GM19035 (cell line): ENCODE results near the gene TES.

Source experiments
- ATAC-seq: cut with Tn5 transposase; IDR thresholded peaks from one replicate; pipeline ENCODE4 v1.9.1; 2021; ENCODE audit not compliant: unreplicated experiment

TES gene

DNA sequence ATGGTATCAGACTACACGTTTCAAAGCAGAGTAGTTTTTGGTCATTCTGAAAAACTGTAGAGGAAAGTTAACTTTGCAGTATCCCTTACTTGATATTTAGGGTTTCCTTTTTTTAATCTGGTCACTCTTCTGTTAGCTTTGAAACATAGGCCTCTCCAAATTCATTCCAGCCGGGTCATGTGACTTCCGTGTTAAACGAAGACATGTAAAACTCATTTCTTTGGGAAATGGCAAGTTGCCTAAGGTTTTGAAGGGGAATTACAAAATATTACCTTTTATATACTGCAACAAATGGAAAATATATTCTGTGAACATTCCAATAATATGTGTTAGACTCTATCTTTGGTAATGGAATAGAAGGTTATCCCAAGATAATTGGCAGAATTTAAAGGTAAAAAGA is 9.5 kb downstream of the TES start:
- no peak for ATAC-seq

DNA sequence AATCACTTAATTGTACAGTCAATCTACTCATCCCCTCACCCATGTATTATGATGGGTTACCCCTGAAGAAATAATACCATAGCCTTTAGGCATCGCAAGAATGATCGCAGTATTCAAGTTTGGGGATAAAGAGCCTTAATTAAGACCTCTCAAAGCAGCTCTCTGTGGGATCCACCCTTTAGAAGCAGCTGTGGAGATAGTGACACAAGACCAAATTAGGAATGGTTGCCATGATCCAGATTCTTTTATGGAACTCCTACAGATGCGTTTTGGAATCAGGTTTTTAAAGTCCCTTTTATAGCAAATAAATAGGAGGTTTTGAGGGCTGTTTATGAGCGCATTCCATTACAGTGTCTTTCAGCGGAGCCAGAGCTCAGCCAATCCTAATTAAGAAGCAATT is 12.2 kb downstream of the TES start:
- ATAC-seq, result no peak

DNA sequence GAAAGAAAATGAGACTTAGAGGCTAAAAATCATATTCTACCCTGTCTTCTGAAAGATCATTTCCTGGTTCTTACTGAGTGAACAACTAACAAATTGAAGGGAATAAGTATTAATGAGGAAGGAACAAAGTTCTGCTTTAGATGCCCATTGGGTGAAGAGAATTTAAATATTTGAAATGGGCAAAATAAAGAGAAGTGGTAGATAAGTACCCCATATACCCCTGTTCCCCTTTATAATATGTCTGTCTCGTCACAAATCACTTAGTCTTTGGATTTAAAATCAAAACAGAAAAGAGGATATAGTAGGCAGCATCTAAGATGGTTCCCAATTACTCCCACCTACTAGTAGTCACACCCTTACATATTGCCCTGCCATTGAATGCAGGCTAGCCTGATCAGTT is 13.2 kb downstream of the TES start:
- ATAC-seq, result no peak

DNA sequence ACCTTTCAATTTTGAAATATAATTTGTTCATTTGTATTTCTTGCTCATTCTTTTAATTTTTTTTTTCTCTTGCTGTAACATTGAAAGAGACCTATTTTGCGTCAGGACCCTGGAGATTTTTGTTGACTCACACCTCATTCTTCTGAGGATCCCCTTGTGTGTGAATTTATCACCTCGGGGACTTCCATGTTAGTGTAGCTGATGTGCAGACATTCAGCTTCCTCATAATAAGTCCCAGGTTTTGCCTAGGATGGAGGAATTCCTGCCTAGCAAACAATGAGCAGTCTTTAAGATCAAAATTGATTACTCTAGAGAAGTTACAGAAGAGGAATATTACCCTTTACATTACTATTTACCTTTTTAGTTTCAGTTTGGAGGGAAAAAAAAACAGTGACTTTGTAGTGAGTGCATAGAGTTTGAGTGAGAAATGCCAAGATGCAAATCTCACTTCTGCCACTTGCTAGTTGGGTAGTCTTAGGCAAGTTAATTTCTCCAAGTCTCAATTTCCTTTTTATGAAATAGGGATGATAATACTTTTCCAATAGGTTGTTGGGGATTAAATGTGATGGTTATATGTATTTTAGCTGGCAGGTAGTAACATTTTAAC is 14.3 kb downstream of the TES start:
- ATAC-seq, result peak; percentile 56

DNA sequence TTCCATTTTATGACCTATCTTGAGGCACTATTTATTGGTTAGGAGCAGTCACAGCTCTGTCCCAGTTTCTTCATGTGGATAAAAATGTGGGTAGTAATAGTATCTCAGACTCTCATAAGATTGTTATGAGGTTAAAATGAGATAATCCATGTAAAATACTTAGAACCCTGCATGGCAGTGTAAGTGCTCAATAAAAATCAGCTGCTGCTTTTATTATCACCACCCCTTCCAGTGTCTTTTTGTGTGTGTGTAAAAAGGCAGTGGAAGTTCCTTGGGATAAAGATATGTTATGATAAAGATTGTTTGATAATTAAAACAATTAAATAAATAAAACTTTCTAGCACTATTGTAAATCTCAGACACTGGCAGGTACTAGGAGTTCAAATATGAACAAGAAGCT is 15.5 kb downstream of the TES start:
- no peak for ATAC-seq

DNA sequence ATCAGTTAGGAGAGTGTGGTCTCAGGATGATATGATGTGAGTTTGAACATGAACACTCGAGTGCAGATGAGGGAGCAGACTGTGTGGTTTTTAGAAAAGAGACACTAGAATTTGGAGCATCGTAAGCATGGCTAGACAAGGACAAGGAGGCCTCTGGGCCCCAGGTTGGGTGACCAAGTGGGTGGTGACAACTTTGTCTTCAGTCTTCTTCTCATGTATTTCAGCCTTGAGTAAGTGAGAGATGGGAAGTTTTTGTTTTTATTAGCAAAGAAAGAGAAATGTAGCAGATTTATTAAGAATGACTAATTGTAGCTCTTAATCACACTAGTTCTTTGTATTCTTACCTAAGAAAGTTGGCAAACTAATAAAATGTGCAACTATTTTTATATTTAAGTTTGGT is 16.3 kb downstream of the TES start:
- no peak for ATAC-seq

DNA sequence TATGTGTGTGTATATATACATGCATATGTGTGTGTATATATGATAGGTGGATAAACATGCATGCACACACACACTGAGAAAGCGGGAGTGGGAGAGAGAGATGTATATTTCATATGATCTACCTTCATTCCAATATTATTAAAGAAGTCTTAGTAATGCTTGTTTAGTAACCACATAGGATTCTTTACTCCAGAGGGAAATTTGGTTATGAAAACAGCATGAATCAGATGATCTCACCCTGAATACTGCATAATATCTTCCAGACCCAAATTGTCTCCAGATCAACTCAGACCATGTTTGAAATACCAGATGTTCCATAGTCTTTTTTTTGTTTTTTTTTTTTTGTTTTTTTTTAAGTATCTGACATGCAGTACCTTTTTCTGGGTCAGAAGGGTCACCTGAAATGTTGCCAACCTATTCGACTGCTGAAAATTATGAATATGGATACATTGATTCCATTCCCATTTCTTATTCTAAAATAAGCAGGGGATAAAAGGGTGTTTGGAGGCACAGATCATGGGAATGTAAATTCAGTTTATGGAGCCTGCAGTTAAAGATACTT is 17.4 kb downstream of the TES start:
- no peak for ATAC-seq

DNA sequence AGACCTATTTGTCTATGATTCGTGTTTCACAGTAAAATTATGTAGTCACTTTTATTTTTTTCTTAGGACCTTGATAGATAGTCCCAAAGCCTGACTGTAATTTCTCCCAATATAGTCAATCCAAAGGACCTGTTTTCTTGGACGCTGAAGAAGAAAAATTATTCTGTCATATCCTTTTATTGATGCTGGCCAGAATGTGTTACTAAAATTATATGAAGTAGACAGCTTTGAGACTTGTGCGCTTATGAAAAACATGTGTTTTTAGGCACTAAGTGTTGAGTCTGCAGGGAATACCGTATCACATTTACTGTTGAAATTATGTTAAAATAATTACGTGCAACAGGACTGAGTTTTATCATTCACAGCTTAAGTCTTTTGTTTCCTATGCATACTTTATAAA is 17.9 kb downstream of the TES start:
- ATAC-seq, result no peak

DNA sequence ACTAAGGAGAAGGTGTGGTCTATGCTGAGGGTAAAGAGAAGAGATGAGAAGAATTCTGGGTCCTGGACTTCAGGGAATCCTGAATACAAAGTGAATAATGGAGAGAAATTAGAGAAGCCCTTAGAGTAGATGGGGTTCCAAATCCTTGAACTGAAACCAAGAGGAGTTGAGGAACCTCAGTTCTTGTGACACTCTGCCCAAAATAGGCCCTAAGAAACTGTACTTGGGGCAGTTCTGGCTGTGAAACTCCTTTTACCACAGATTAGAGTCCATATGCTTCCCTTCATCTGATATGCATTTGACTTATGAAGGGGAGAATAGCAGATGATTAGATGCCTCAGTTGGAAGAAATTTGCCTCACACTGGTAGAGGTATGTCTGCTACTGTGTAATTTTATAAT is 19.0 kb downstream of the TES start:
- peak; percentile 39 for ATAC-seq

DNA sequence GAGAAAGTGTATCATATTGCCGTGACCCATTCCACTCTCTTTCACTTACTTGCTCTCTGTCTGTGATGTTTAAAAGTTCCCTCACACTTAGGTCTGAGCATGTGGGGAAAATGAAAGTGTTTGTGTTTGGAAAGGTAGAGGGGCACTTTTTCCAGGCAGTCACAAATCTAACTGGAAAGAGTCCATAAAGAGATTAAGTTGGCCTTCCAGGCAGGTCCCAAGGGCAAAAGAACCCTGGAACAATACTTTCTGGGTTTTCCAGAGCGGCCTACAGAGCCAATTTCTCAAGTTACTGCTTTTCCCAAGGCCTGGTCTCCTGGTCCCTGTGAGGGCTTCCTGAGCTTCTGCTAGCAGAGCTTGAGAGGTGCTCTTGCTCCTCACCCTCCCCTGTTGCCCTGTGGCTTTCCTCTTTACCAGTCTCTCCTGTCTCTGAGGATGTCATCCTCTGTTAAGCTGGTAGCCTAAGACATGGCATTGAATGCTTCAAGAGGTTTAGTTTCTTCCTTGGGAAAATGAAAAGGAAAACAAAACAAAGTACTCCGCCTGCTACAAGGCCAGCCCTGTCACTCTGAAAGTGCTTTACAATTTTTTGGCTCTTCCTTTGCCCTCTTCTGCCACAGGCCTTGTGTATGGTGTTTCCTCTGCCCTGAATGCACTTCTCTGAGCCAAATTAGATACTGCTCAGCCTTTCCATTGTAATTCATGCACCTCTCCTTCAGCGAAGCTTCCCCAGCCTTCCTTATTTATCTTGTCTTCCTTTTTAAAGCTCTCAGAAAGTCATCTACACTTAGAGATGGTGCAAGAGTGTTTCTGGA is 20.1 kb downstream of the TES start:
- ATAC-seq, result no peak

DNA sequence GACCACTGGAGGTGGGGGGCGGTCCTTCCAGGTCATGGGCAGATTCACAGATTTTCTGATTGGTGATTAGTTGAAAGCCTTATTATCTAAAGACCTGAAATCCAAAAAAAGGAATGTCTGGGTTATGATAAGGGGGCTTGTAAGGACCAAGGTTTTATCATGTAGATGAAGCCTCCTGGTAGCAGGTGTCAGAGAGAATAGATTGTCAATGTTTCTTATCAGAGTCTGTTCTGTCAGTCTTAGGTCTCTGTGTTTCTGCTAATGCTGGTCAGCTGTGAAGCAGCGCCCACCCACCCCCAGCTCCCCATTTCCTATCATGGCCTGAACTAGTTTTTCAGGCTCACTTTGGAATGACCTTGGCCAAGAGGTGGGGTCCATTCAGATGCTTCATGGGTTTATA is 21.2 kb downstream of the TES start:
- no peak for ATAC-seq

DNA sequence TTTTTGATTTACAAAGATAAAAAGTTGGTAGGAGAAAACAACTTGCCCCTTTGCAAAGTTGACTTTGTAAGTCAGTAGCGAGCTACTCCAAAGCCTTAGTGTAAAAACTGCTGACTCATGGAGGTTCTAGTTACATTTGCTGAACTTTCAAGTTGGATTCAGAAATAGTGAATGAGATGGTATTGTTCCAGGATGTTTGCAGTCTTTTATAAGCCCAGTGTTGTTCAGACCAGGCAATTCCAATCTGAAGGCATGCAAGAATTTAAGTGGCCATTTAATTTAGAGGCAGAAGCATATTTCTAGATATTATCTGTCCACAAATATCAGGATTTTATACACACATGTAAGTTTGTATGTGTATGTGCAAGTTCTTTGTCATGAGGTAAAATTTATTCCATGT is 21.6 kb downstream of the TES start:
- no peak for ATAC-seq

DNA sequence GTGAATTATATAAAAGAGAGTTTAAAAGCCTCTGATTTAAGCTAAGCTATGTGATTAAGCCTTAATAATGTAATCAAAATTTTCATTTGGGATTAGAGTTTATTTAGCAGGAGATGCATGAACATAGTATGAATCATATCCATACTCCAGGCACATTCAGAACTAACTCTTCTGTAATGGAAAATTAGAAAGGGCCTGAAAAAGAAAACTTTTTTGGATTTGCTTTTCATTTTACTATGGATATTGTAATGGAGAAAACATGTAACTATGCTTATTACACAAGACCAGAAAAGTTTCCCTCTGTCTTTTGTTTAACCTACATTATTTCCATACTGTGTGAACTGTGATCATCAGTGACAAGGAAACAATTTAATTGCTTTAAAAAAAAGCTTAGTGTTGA is 22.0 kb downstream of the TES start:
- no peak for ATAC-seq

DNA sequence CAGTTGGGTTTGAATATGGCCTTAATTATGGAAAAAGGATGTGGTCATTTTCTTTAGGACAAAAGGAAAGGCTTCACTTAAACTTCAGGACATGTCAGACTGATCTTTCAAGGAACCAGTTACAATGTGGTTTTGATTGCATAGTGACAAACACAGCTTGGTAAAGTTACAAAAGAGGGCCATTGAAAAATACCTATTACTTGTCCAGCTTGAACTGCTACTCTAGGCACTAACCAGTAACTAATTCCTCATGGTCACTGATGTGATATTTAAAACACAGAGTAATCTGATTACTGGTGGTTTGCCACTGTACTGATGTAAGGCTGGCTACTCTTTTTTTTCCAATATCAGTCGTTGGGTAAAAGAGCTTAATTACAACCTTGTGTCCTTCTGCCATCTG is 22.6 kb downstream of the TES start:
- no peak for ATAC-seq

DNA sequence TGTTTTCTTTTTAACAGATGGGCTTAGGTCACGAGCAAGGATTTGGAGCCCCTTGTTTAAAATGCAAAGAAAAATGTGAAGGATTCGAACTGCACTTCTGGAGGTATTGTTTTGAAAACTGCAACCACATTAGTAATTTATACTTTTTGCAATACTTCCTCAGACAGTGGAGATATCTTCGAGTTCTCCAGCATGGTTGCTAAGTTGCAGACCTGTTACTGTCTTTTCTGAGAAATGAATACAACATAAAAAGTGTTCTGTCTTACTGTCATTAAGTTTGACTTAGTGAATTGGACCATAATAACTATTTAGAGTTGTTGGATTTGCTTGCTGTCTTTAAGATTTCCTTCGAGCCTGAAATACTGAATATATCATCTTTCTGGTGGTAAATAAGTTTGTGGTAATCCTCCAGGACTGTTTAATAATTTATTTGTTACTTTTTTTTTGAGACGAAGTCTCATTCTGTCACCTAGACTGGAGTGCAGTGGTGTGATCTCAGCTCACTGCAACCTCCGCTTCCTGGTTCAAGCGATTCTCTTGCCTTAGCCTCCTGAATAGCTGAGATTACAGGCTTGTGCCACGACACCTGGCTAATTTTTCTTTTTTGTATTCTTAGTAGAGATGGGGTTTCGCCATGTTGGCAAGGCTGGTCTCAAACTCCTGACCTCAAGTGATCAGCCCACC is 24.3 kb downstream of the TES start:
- ATAC-seq, result no peak

DNA sequence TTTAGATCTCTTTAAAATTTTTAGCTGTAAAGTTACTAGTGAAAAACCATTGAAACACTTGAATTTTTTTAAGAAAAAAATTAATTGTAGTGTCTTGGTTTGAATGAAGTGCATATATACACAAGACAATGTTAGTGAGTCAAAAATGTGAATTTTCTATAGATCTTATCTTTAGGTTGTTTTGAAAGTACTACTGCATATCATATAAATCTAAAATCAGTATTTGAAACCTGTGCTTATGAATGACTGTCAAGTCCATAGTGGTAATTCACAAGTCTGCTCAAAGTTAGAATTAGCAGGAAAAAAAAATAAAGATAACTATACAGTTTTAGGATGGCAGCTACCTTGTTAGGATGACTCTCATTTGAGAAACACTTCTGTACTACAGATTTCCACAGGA is 25.0 kb downstream of the TES start:
- ATAC-seq, result no peak

DNA sequence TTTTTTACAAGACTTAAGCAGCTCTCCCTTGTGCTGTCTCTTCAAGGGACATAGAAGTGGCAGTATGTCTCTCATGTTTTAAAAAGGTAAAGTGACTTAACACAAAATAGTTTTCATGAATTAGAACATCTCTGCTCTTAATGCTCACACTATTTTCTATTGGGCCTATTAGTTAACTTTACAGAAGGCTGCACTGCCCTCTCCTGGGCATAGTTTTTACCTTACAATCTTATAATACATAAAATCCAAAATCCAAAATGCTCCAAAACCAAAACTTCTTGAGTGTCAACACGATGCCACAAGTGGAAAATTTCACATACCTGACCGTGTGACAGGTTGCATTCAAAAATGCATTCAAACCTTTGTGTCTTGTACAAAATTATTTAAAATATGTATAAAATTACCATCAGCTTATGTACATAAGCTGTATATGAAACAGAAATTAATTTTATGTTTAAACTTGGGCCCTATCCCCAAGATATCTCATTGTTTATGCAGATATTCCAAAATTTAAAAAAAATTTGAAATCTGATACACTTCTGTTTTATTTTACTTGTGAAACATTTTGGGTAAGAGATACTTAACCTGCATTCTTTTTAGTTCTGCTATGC is 25.8 kb downstream of the TES start:
- peak; percentile 64 for ATAC-seq

DNA sequence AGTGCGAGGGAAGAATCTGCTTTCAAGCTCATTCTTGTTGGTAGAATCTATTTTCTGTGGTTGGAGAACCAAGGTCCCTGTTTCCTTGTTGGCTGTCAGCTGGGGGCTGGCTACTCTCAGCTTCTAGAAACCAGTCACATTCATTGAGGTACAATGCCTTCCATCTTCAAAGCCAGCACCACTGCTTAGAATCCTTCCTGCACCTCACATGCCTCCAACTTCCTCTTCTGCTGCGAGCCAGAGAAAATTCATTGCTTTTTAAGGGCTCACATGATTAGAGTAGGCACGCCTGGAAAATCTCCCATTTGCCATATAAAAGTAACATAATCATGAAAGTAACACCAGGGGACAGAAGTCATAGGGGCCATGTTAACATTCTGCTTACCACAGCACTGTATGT is 28.7 kb downstream of the TES start:
- ATAC-seq, result no peak

DNA sequence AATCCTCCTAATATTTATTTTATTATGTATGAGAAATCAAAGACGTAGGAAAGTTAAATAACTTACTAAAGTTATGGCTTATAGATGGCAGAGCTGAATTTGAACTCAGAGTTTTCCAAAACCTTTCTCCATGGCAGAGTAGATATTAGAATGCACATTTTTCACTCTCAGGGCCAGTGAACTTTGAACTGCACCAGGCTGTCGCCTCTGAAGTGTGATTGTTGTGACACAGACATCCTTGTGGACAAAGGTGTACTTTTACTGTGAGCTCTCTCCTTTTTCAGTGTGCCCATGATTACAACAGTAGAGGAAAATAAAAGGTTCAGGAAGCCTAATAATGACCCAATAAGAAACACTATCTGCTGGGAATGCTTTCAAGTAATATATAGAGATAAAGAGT is 29.1 kb downstream of the TES start:
- ATAC-seq, result no peak

DNA sequence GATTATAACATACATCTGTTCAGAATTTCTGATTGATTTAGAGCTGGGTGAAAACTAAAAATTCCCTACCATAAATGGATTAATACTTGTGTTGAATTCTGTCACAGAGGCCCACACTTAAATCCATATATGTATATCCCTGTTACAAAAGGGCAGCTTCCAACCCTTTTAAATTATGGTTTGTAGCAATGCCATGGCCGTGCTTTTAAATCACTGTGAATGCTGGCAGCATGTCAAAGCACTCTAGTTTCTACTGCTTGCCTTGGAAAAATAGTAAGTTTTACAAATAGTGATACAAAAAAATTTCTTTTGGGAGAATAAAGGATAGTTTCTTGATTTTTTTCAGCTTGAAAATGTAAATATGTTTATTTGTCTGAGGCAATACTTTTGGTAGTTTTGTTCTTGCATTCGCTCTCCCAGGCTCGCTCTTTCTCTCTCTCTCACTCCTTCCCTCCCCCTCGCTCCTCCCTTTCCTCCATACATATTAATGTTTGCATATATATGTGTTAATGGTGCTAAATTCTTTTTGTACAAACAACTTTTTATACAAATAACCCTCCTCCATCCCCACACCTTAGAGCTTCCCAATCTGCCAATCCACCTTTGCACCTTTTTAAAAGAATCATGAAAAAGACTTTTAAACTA is 29.8 kb downstream of the TES start:
- no peak for ATAC-seq

DNA sequence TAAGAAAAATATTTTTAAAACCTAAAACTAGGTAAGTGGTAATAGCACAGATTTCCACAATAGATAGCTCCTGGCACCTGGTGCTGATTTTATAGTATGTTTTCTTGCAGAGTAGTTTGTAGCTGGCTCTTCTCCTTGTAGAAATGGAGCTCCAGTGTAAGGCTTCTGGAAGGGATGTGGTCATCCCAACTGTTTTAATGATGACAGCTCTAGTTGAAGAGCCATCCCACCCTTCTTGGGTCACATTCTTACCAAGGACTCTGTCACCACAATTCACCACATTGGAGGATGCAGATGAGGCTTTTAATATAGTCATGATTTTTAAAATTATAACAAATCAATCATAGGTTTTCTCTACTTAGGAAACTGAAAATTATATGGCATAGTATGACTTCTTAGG is 31.0 kb downstream of the TES start:
- no peak for ATAC-seq
